Right ventricle myocardium superior (tissue), 1 donor: ENCODE results near the gene FANCL. TPM values are rescaled to one million over a fixed set of nuclear protein-coding genes. Genes with fewer than 3 reads are reported as not detected.
"Not testable (repeated sequence)": the region's sequence is repeated elsewhere in the genome, so short reads cannot be mapped to it uniquely, and the experiment has no call there.

Experiments
- ATAC-seq: fragments of 200-7000 bp; cut with Tn5 transposase; one replicate; pipeline ENCODE4 v1.9.1; 2020; ENCODE audit warnings: mild to moderate bottlenecking; ENCODE audit not compliant: poor library complexity
- DNase-seq: peaks from one replicate; pipeline ENCODE4 v3.0.0-alpha.2; 2020
- intact Hi-C: fragments of 100-400 bp; cut with DNase I; formaldehyde crosslinking; loops from one replicate; pipeline ENCODE4 v1.11.2; 2022
- total RNA-seq: library from RNA; stranded (reverse); fragmentation: NEBNext Ultra II Directional; extraction: Animal tissue kit (Norgen Biotek cat#: 25700); gene quantifications from one replicate; pipeline ENCODE4 v1.2.1, GENCODE V29; 2021
- donor health status: DM: no; HTN: yes; CAD: no; lungs with severe emphysema.

FANCL gene
- total RNA-seq, 1 donor from 2014 or later, result 10.8 TPM

DNA sequence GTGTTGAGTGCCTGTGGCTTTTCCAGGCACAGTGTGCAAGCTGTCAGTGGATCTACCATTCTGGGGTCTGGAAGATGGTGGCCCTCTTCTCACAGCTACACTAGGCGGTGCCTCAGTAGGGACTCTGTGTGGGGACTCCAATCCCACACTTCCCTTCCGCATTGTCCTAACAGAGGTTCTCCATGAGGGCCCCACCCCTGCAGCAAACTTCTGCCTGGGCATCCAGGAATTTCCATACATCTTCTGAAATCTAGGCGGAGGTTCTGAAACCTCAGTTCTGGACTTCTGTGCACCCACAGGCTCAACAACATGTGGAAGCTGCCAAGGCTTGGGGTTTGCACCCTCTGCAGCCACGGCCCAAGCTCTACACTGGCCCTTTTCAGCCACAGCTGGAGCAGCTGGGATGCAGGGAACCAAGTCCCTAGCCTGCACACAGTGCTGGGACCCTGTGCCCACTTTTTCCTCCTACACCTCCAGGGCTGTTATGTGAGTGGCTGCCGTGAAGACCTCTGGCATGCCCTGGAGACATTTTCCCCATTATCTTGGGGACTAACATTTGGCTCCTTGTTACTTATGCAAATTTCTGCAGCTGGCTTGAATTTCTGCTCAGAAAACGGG is 30.1 kb downstream of the FANCL start:
- ATAC-seq, DNase-seq, intact Hi-C loops: not testable (repeated sequence)

GRCh38 chr2:58207189-58207588 is 33.9 kb downstream of the FANCL start:
- intact Hi-C loops, result no loop called here
- ATAC-seq (no peak), DNase-seq (no peak)

DNA sequence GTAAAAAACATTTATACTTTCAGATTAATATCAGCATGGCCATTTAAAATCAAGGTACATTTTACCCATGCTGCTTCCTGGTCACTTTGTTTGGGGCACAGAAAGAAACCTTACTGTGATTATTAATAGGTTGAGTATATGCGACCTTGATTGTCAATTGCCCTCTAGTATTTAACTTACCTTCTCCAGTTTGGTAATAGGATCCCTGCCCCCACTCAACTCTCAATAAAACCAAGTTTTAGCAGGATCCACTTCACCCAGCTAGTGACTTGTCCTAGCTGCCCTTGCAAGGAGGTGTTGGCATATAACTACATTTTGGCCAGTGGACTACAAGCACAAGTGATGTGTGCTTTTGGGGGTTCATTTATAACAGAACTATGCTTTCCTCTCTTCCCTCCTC is 34.3 kb downstream of the FANCL start:
- DNase-seq, result no peak
- no peak for ATAC-seq
- intact Hi-C loops, result no loop called here

GRCh38 chr2:58204195-58204959 is 36.7 kb downstream of the FANCL start:
- no peak for ATAC-seq
- DNase-seq, result no peak
- intact Hi-C loops, result no loop called here

GRCh38 chr2:58203018-58203417 is 38.1 kb downstream of the FANCL start:
- ATAC-seq, result no peak
- intact Hi-C loops, result no loop called here
- DNase-seq, result no peak

GRCh38 chr2:58202404-58202803 is 38.7 kb downstream of the FANCL start:
- intact Hi-C loops, result no loop called here
- DNase-seq (no peak), ATAC-seq (no peak)

DNA sequence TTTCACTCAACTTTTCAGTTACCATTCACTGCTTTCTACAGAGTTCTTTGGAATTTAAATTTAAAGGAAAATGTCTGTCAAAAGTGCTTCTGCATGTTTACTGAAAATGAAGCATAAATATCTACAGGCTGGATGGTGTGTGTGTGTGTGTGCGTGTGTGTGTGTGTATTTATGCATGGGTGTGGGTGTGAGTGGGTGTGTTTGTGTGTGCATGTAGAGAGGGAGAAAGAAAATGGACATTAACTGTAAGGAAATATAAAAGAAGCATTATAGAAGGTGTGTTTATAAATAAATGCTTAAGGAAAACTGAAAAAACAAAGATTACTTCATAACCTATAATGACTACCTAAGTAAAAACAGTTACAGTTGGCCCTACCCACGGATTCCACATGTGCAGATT is 43.2 kb downstream of the FANCL start:
- DNase-seq (no peak), ATAC-seq (no peak)
- intact Hi-C loops, result no loop called here

- intact Hi-C loops, result no loop called here
- ATAC-seq (no peak), DNase-seq (no peak)
Observed at GRCh38 chr2:58195662-58196061, 45.5 kb downstream of the FANCL start.

GRCh38 chr2:58194458-58194857 is 46.7 kb downstream of the FANCL start:
- no peak for ATAC-seq
- no peak for DNase-seq
- intact Hi-C loops, result no loop called here

GRCh38 chr2:58187022-58187421 is 54.1 kb downstream of the FANCL start:
- ATAC-seq, intact Hi-C loops, DNase-seq: not testable (repeated sequence)

GRCh38 chr2:58186501-58186900 is 54.6 kb downstream of the FANCL start:
- no peak for DNase-seq
- intact Hi-C loops, result no loop called here
- ATAC-seq, result no peak

GRCh38 chr2:58182527-58182926 is 58.6 kb downstream of the FANCL start:
- DNase-seq (no peak), ATAC-seq (no peak)
- intact Hi-C loops, result no loop called here

DNA sequence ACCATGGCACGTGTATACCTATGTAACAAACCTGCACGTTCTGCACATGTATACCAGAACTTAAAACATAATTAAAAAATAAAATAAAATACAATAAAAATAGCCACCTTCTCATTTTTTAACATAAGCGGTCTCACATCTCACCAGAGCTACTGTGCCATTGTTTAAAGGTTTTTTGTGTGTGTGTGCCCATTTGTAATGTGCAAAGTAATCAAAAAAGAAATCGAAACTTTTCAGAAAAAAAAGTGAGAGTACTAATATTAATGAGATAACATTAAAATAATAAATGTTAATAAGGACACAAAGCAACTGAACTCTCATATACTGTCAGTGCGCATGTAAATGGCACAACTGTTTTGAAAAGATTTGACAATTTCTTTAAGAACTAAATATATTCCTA is 60.5 kb downstream of the FANCL start:
- intact Hi-C loops, result no loop called here
- no peak for ATAC-seq
- DNase-seq, result no peak

DNA sequence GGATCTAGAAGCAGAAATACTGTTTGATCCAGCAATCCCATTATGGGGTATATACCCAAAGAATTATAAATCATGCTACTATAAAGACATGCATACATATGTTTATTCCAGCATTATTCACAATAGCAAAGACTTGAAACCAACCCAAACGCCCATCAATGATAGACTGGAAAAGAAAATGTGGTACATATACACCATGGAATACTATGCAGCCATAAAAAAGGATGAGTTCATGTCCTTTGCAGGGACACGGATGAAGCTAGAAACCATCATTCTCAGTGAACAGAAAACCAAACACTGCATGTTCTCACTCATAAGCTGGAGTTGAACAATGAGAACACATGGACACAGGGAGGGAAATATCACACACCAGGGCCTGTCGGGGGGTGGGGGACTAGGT is 61.0 kb downstream of the FANCL start:
- ATAC-seq, intact Hi-C loops, DNase-seq: not testable (repeated sequence)

DNA sequence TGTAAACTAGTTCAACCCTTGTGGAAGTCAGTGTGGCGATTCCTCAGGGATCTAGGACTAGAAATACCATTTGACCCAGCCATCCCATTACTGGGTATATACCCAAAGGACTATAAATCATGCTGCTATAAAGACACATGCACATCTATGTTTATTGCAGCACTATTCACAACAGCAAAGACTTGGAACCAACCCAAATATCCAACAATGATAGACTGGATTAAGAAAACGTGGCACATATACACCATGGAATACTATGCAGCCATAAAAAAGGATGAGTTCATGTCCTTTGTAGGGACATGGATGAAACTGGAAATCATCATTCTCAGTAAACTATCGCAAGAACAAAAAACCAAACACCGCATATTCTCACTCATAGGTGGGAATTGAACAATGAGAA is 63.9 kb downstream of the FANCL start:
- intact Hi-C loops, DNase-seq, ATAC-seq: not testable (repeated sequence)

DNA sequence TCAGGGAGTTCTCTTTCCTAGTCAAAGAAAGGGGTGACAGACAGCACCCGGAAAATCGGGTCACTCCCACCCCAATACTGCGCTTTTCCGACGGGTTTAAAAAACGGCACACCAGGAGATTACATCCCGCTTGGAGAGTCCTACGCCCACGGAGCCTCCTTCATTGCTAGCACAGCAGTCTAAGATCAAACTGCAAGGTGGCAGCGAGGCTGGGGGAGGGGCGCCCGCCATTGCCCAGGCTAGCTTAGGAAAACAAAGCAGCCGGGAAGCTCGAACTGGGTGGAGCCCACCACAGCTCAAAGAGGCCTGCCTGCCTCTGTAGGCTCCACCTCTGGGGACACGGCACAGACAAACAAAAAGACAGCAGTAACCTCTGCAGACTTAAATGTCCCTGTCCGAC is 69.3 kb downstream of the FANCL start:
- intact Hi-C loops, DNase-seq, ATAC-seq: not testable (repeated sequence)

DNA sequence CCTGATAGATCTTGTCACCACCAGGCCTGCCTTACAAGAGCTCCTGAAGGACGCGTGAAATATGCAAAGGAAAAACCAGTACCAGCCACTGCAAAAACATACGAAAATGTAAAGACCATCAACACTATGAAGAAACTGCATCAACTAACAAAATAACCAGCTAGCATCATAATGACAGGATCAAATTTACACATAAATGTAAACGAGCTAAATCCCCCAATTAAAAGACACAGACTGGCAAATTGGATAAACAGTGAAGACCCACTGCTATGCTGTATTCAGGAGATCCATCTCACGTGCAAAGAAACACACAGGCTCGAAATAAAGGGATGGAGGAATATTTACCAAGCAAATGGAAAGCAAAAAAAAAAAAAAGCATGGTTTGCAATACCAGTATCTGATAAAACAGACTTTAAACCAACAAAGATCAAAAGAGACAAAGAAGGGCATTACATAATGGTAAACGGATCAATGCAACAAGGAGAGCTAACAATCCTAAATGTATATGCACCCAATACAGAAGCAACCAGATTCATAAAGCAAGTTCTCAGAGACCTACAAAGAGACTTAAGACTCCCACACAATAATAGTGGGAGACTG is 70.7 kb downstream of the FANCL start:
- intact Hi-C loops, DNase-seq, ATAC-seq: not testable (repeated sequence)

GRCh38 chr2:58169845-58170244 is 71.3 kb downstream of the FANCL start:
- ATAC-seq, DNase-seq, intact Hi-C loops: not testable (repeated sequence)

DNA sequence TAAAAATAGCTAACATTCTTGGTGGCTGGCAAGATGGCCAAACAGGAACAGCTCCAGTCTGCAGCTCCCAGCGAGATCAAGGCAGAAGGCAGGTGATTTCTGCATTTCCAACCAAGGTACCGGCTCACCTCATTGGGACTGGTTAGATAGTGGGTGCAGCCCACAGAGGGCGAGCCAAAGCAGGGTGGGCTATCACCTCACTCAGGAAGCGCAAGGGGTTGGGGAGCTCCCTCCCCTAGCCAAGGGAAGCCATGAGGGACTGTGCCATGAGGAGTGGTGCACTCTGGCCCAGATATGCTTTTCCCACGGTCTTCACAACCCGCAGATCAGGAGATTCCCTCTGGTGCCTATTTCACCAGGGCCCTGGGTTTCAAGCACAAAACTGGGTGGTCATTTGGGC is 73.0 kb downstream of the FANCL start:
- intact Hi-C loops, DNase-seq, ATAC-seq: not testable (repeated sequence)

DNA sequence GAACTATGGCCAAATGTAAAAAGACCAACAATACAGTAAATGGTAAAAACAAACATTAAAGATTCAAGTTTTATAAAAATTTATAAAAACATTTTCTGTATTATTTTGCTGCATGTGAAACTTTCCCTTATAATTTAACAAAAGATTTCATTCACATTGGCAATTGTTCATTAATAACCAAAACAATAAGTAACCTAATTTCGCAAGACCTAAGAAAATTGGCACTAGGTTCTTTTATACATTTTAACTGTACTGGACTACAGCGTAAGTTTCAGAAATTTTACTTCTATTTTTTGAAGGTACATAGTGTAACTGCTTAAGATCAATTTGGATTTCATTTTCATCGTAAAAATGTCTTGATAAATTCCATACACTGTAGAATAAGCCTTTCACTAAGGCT is 77.2 kb downstream of the FANCL start:
- DNase-seq, result no peak
- intact Hi-C loops, result no loop called here
- ATAC-seq, result no peak
